HPDE6-E6E7 (cell line): Measurements from ENCODE around the gene MPL.
"Not testable (repeated sequence)": the region's sequence is repeated elsewhere in the genome, so short reads cannot be mapped to it uniquely, and the experiment has no call there.

Source experiments
- DNase-seq: peaks from one replicate; pipeline ENCODE4 v3.0.0; 2011; ENCODE audit warnings: missing footprints; ENCODE audit errors: extremely low spot score

Gene MPL

DNA sequence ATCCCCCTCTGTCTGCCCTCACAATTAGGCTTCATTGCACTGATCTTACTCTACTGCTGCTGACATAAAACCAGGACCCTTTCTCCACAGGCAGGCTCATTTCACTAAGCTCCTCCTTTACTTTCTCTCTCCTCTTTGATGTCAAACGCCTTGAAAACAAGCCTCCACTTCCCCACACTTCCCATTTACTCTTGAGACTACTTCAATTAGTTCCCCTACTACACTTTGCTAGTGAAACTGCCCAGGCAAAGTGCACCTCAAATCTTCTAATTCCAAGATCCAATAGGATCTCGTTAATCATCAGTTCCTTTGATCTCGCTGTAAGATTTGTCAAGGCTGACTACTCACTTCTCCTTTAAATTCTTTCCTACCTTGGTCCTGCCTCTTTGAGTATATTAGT is 15.3 kb downstream of the MPL start:
- DNase-seq = no peak

- no peak for DNase-seq
Measured at GRCh38 chr1:43354471-43354870, 16.9 kb downstream of the MPL start.

DNA sequence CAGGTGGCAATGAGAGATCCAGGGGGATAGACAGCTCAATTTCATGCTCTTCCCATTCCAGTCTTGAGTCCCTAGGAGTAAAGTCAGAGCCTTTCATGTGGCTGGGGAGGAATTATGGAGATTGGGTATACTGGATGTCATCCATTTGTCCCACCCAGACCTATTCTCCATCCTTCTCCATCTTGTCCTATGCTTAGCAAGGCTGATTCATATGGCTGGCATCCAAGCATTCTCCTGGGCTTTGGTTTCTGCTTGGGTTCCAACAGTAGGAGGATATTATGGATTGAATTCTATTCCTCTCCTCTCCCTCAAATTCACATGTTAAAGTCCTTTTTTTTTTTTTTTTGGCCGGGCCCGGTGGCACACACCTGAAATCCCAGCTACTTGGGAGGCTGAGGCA is 17.3 kb downstream of the MPL start:
- no peak for DNase-seq

- no peak for DNase-seq
Measured at GRCh38 chr1:43357251-43357650, 19.6 kb downstream of the MPL start.

DNA sequence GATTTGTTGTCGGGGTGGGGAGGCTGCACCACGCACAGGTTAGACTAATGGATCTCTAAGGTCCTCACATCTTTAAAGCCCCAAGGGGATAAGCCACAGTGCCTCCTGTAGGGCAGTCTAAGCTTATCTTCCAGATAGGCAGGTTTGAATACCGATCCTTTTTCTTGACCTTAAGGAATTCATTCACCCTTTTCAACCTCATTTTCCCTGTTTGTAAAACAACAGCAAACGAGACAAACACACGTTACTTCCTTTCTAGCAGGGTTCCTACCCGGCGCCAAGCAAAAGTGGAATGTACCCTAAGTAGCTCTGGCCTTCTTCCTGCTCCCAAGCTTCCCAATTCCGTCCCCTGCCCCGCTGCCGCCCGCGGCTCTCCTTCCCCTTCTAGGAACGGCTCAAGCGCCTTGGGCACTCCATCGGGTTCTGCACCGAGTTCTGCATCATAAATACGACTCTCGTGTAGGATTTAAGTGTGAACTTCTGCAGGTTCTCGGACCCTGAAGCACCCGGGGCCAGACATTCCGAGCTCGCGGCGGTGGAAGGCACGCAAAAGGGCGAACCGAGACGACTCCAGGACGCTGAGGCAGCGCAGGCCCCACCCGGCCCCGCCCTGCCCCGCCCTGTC is 20.6 kb downstream of the MPL start:
- no peak for DNase-seq

- DNase-seq = peak; percentile 84
Measured at GRCh38 chr1:43358746-43359693, 21.4 kb downstream of the MPL start, which contains the start of gene CDC20. TSS of gene CDC20 (plus strand) at chr1:43358981. CDS start at chr1:43359216, 235 bp downstream.

- no peak for DNase-seq
Measured at GRCh38 chr1:43359696-43360095, 22.1 kb downstream of the MPL start.

GRCh38 chr1:43360616-43361015 is 23.0 kb downstream of the MPL start:
- DNase-seq = no peak

DNA sequence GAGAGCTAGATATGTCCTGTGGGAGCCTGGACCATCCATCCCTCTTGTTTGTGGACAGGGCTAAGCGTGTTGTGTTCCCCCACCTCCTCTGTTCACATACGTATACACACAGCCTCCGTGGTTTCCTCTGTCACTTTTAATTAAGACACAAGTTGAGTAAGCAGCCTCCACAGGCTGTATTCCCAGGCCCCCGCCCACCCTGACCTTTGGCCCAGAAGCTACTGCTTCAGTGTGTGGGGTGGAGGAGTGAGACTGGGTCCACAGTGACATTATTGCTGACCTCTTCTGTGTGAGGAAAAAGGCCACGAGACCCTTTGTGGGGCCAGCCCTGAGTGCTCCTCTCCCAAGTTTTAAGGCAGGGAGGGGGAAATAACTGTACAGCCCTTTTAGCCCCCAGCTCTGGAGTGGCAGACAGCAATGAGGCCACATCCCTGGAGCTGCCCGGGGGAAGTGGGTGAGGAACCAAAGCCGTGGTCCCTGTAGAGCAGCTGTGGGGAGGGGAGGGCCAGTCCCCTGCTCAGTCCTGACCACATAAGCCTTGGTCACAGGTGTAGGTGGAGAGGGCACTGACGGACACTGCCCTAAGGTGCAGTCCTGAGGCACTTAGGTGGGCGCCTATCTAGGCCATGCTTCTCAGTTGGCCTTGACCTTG is 25.8 kb downstream of the MPL start:
- DNase-seq = no peak

DNA sequence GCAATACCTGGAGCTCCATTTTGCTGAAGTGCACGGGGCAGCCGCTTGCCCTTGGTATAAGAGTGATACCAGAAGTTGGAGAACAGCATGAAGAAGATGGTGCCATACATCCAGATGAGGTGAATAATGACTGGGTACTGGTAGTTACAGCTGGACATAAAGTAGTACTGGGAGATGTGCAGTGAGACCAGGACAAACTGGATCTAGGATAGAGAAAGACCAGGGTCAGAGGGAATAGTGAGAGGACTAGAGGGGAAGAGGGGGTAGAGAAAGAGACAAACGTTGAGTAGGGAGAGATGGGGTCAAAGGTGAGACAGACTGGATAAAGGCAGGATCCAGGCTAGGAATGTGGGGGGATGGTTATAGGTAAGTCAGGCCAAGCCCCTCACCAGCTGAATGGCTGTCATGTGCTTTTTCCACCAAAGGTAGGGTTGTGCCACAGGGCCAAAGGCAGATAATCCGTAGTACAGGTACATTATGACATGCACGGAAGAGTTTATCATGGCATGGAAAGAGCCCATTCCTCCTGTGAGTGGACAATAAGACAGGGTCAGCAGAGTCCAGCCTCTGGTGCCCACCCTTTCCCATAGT is 26.4 kb downstream of the MPL start:
- DNase-seq = no peak

DNA sequence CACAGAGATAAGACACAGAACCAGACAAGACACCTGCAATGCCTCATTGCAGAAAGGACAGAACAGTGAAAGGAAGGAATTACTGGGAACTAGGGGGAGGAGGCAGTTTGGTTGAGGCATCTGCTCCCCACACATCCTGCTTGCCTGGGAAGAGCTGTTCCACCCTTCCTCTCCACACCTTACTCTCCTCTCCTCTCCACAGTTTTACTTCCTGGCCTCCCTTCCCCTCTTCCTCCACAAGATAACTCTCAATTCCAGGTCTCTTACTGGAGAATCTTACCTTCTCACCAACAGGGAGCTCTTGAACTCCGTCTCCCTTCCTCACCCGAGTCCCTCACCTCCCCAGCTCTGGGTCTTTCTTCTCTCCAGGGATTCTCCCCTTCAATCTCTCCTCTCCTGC is 28.1 kb downstream of the MPL start:
- DNase-seq = no peak

GRCh38 chr1:43366179-43366578 is 28.6 kb downstream of the MPL start:
- peak; percentile 86 for DNase-seq

GRCh38 chr1:43366601-43367025 is 29.0 kb downstream of the MPL start:
- DNase-seq = no peak

DNA sequence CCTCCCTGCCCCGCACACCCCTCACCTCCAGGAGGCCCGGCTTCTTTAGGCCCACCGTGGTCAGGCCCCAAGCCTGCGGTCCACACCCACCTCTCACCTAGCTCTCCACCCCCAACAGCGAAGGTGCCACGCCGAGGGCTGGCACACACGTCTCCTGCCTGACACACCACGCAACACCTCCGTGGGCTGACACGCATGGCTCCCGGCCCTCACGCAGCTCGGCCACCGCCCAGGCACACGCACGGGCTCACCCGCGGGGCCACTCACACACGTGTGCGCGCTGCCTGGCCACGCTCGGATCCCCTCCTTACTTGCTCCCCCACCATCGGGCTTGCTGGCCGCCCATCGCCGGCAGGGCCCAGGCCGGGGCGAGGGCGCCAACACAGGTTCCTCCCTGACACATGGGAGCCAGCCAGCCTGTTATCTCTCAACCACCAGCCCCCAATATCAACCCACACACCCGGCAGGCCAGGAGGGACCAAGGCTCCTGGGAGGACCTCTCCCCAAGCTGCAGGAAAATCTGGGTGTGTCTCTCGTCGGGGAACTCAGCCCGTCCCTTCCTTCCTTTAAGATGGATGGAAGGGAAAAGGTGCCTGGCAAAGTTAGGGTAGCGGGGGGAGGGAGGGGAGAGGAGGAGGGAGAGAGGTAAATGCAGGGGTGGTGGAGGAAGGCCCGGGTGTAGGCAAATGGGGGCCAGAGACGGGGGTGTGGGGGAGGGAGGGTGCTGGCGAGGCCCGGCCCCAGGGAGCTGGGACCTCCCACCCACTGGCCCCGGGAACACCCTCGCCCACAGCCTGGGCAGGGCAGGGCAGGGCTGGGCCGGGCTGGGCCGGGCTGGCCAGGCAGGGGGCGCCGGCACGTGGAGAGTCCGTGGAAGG is 29.6 kb downstream of the MPL start:
- DNase-seq = no peak

GRCh38 chr1:43367904-43368645 is 30.5 kb downstream of the MPL start, which contains the start of gene ELOVL1:
TSS of gene ELOVL1 (minus strand) at chr1:43368011. CDS start at chr1:43365609, 2,402 bp downstream.
- peak; percentile 76 for DNase-seq

GRCh38 chr1:43368646-43369020 is 31.0 kb downstream of the MPL start:
- DNase-seq = no peak

DNA sequence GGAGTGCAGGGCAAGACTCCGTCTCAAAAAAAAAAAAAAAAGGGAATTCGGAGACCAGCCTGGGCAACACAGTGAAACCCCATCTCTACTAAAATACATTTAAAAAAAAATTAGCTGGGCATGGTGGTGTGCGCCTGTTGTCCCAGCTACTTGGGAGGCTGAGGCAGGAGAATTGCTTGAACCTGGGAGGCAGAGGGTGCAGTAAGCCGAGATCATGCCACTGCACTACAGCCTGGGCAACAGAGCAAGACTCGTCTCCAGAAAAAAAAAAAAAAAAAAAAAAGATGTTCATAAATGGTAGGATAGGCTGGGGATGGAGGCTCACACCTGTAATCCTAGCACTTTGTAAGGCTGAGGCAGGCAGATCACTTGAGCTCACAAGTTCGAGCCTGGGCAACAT is 32.2 kb downstream of the MPL start:
- DNase-seq = not testable (repeated sequence)

- DNase-seq = no peak
Measured at GRCh38 chr1:43370564-43370963, 32.9 kb downstream of the MPL start.

- no peak for DNase-seq
Measured at GRCh38 chr1:43372172-43372571, 34.6 kb downstream of the MPL start.
